ENCODE data around the gene METTL26. TPM values are rescaled to one million over a fixed set of nuclear protein-coding genes. Genes with fewer than 3 reads are reported as not detected.

The METTL26 gene
- total and polyA plus RNA-seq, 10 of the 15 experiments (the other 5 are each of a cell fraction or from before 2014, with no cell fraction given): 5.4 to 163 (median 79.3) TPM

DNA sequence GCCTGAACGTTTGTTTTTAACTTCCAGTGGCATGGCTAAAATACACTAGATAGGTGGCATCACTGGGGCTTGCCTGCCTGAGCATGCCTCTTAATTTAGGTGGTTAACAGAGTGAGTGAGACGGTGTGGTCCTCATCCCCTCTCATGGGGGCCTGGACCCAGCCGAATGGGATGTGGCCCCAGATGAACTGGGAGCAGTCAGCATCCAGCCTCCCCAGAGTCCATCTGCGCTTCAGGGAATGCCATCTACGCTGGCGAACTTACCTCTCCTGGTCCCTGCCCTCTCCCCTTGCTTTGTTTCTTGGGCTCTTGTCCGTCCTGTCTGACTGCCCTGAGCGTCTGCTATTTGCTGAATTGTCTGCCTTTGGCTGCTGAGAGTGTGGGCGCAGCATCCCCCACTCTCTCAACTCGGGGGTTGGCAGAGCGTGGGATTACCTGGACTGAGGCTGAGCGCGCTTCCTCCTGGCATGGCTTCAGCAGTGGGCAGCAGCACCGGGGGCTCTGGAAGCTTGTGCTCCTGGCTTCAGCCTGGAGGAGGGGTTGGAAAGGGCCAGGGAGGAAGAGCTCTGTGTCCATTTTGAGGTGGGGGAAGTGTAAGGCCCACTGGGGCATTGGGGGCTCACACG, 44.1 kb downstream of the METTL26 start (continued):
- TF ChIP-seq, protein P1, sequence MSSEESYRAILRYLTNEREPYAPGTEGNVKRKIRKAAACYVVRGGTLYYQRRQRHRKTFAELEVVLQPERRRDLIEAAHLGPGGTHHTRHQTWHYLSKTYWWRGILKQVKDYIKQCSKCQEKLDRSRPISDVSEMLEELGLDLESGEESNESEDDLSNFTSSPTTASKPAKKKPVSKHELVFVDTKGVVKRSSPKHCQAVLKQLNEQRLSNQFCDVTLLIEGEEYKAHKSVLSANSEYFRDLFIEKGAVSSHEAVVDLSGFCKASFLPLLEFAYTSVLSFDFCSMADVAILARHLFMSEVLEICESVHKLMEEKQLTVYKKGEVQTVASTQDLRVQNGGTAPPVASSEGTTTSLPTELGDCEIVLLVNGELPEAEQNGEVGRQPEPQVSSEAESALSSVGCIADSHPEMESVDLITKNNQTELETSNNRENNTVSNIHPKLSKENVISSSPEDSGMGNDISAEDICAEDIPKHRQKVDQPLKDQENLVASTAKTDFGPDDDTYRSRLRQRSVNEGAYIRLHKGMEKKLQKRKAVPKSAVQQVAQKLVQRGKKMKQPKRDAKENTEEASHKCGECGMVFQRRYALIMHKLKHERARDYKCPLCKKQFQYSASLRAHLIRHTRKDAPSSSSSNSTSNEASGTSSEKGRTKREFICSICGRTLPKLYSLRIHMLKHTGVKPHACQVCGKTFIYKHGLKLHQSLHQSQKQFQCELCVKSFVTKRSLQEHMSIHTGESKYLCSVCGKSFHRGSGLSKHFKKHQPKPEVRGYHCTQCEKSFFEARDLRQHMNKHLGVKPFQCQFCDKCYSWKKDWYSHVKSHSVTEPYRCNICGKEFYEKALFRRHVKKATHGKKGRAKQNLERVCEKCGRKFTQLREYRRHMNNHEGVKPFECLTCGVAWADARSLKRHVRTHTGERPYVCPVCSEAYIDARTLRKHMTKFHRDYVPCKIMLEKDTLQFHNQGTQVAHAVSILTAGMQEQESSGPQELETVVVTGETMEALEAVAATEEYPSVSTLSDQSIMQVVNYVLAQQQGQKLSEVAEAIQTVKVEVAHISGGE (CRISPR knock-in tag; IDR thresholded peaks at IDR 0.05): no peak
- TF ChIP-seq, protein P2, sequence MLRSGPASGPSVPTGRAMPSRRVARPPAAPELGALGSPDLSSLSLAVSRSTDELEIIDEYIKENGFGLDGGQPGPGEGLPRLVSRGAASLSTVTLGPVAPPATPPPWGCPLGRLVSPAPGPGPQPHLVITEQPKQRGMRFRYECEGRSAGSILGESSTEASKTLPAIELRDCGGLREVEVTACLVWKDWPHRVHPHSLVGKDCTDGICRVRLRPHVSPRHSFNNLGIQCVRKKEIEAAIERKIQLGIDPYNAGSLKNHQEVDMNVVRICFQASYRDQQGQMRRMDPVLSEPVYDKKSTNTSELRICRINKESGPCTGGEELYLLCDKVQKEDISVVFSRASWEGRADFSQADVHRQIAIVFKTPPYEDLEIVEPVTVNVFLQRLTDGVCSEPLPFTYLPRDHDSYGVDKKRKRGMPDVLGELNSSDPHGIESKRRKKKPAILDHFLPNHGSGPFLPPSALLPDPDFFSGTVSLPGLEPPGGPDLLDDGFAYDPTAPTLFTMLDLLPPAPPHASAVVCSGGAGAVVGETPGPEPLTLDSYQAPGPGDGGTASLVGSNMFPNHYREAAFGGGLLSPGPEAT (IDR thresholded peaks at IDR 0.05; ENCODE audit: low read depth): no peak
- TF ChIP-seq RFX5 (IDR thresholded peaks at IDR 0.05; ENCODE audit: low read depth, low read length) (no peak), ZNF217 (IDR thresholded peaks at IDR 0.05) (no peak), TCF7 (IDR thresholded peaks at IDR 0.05; ENCODE audit: borderline replicate concordance) (no peak), ZBED1 (IDR thresholded peaks at IDR 0.05; ENCODE audit: borderline replicate concordance) (no peak), RB1 (IDR thresholded peaks at IDR 0.05; ENCODE audit: borderline replicate concordance) (no peak), TCF12 (IDR thresholded peaks at IDR 0.05; ENCODE audit: low read depth, low read length) (no peak), TARDBP (IDR thresholded peaks at IDR 0.05; ENCODE audit: borderline replicate concordance) (no peak), PAX8 (IDR thresholded peaks at IDR 0.05) (no peak), KLF5 (IDR thresholded peaks at IDR 0.05; ENCODE audit: partially characterized antibody) (no peak)
- TF ChIP-seq, protein P3, sequence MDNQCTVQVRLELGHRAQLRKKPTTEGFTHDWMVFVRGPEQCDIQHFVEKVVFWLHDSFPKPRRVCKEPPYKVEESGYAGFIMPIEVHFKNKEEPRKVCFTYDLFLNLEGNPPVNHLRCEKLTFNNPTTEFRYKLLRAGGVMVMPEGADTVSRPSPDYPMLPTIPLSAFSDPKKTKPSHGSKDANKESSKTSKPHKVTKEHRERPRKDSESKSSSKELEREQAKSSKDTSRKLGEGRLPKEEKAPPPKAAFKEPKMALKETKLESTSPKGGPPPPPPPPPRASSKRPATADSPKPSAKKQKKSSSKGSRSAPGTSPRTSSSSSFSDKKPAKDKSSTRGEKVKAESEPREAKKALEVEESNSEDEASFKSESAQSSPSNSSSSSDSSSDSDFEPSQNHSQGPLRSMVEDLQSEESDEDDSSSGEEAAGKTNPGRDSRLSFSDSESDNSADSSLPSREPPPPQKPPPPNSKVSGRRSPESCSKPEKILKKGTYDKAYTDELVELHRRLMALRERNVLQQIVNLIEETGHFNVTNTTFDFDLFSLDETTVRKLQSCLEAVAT (IDR thresholded peaks at IDR 0.05): no peak

Data from GM12878 (cell line).